ENCODE data around the gene MST1R. TPM values are rescaled to one million over a fixed set of nuclear protein-coding genes. Genes with fewer than 3 reads are reported as not detected.
A peak's percentile ranks its signal among the peaks of the same experiment; 100 is the strongest.

Gene MST1R
- total and polyA plus RNA-seq, 7 donors = 1.2 to 106 (median 4.2) TPM

DNA sequence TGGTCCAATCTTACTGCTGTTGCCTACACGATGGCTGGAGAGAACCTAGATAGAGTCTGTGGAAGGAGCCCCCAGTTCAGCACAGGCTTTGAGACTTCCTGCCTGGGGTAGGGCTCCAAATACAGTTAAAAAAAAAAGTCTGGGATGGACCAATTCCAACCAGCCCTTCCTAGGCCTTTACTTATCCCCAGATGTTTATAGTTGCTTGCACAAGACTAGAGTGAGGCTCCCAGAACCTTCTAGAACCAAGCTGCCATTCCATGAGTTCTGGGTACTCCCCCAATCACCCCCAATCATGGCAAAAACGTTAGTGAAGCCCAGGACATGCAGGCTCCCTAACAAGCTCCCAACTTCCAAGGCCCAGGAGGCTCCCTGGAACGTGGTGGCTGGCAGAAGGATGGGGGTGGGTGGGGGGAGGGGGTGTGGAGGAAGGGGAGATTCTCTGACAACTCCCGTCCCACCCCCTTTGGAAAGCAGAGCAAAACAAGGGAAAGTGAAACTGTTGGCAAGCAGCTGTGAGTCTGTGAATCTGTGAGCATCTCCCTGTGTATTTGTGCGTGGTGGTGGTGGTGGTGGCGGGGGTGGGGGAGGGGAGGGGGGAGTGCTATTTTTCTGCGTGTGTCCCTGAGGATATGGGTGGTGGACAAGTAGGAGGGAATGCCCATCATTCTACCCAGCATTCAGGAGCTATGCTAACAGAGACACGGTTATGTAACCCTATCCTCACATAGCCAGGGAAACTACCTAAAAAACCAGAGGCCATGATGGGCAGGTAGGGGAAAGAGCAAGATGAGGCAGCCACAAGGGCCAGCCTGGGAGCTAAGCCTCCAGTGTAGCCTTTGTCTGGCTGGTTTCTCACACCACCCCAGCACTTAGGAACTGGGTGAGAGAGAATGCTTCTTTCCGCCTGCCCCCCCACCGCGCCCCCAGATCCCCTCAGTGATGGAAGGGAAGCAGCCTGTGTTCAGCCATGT, 2.0 kb downstream of the MST1R start:
- Histone ChIP-seq H3K9me3 (no peaks in the 10 kb centered on the region), H3K4me3 (no peak overlapping the region), H3K4me1 (peaks cover 0 to 44% (median 22%) of the 10 kb centered on the region in 4 donors), H3K36me3 (peaks cover 0 to 6% (median 0%) of the 10 kb centered on the region in 4 donors), H3K27me3 (no peaks in the 10 kb centered on the region), H3K27ac (peak overlapping the region; percentile 14 to 39 (median 28))
- no peak for DNase-seq
- TF ChIP-seq, protein P1, sequence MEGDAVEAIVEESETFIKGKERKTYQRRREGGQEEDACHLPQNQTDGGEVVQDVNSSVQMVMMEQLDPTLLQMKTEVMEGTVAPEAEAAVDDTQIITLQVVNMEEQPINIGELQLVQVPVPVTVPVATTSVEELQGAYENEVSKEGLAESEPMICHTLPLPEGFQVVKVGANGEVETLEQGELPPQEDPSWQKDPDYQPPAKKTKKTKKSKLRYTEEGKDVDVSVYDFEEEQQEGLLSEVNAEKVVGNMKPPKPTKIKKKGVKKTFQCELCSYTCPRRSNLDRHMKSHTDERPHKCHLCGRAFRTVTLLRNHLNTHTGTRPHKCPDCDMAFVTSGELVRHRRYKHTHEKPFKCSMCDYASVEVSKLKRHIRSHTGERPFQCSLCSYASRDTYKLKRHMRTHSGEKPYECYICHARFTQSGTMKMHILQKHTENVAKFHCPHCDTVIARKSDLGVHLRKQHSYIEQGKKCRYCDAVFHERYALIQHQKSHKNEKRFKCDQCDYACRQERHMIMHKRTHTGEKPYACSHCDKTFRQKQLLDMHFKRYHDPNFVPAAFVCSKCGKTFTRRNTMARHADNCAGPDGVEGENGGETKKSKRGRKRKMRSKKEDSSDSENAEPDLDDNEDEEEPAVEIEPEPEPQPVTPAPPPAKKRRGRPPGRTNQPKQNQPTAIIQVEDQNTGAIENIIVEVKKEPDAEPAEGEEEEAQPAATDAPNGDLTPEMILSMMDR (IDR thresholded peaks at IDR 0.05) = no peak
- no peak for TF ChIP-seq POLR2A (IDR thresholded peaks at IDR 0.05)
- no peak for TF ChIP-seq POLR2AphosphoS5 (IDR thresholded peaks at IDR 0.05)
- no peak for TF ChIP-seq EP300 (IDR thresholded peaks at IDR 0.05)
- 45 to 51% methylated on average over 11 of the region's 11 CpGs for WGBS, 2 donors
- intact Hi-C loops (cut with DNase I) = loop anchor here (5.0 kb wide), 1 partner anchor 199 kb away; no protein-coding TSS in a partner anchor

DNA sequence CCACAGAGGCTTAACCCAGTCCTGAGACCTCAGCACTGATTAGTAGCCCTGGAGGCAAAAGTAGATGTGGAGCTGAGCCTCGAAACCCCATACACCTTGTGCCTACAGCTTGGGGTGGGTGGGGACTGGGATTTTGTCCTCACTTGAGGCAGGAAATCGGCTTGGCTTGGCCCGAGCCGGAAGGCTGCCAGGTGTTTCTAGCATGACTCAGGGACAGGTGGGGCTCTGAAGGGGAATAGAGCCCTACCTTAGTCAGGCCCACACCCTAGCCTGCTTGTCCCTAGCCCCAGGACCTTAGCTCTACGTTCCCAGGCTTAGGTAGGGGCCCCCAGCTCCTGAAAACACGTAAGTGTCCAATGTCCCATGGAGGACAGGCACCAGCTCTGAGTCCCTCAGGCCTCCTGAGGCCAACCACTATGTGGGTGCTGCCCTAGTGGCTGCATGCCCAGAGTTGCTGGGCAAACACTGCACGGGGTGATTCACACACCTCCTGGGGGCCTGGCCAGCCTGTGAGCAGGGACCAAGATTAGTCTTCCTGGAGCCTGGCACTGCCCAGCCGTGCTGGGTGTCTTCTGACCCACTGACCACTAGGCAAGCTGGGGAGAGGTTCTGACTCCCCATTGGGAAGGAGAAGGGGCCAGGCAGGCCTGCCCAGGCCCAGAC, 3.1 kb downstream of the MST1R start:
- H3K4me3 ChIP-seq = no peak overlapping the region
- no peak for DNase-seq
- H3K27ac ChIP-seq = peak overlapping the region; percentile 14 to 39 (median 28)
- no peaks in the 10 kb centered on the region for H3K9me3 ChIP-seq
- TF ChIP-seq, protein P1 (IDR thresholded peaks at IDR 0.05) = no peak
- TF ChIP-seq POLR2A (IDR thresholded peaks at IDR 0.05) (no peak), EP300 (IDR thresholded peaks at IDR 0.05) (no peak), POLR2AphosphoS5 (IDR thresholded peaks at IDR 0.05) (no peak)
- intact Hi-C loops (cut with DNase I) = loop anchor here (5.0 kb wide), 1 partner anchor 198 kb away; no protein-coding TSS in a partner anchor
- H3K27me3 ChIP-seq = no peaks in the 10 kb centered on the region
- peaks cover 0 to 33% (median 12%) of the 10 kb centered on the region in 4 donors for H3K4me1 ChIP-seq
- peaks cover 0 to 7% (median 0%) of the 10 kb centered on the region in 4 donors for H3K36me3 ChIP-seq
- WGBS, 2 donors = 17 to 64% methylated on average over 8 of the region's 8 CpGs

DNA sequence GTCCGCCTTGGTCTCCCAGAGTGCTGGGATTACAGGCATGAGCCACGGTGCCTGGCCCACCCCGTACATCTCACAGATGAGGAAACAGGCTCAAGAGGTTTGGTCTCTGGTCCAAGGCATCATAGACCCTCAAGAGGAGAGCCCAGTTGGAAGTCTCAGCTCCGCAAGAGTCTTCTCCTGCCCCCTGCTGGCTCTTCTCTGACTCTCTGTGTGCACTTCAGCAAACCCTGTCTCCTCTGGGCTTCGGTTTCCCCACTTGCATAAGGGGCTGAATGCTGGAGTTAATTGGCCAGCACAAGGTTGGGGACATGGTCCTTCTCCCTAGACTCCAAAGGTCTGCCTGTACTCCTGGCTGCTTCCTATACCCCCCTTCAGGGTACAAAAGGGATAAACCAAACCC, 3.9 kb downstream of the MST1R start:
- H3K27ac ChIP-seq = peak overlapping the region in 1 of 4 donors; percentile 27
- H3K36me3 ChIP-seq = peaks cover 0 to 7% (median 0%) of the 10 kb centered on the region in 4 donors
- no peak for TF ChIP-seq EP300 (IDR thresholded peaks at IDR 0.05)
- TF ChIP-seq, protein P1 (IDR thresholded peaks at IDR 0.05) = no peak
- TF ChIP-seq POLR2AphosphoS5 (IDR thresholded peaks at IDR 0.05) = no peak
- TF ChIP-seq POLR2A (IDR thresholded peaks at IDR 0.05) = no peak
- 78 to 89% methylated on average over 5 of the region's 5 CpGs for WGBS, 2 donors
- H3K9me3 ChIP-seq = no peaks in the 10 kb centered on the region
- H3K4me3 ChIP-seq = no peak overlapping the region
- DNase-seq = no peak
- no peaks in the 10 kb centered on the region for H3K27me3 ChIP-seq
- H3K4me1 ChIP-seq = peaks cover 0 to 29% (median 8%) of the 10 kb centered on the region in 4 donors
- intact Hi-C loops (cut with DNase I) = loop anchor here (5.0 kb wide), 1 partner anchor 198 kb away; no protein-coding TSS in a partner anchor

DNA sequence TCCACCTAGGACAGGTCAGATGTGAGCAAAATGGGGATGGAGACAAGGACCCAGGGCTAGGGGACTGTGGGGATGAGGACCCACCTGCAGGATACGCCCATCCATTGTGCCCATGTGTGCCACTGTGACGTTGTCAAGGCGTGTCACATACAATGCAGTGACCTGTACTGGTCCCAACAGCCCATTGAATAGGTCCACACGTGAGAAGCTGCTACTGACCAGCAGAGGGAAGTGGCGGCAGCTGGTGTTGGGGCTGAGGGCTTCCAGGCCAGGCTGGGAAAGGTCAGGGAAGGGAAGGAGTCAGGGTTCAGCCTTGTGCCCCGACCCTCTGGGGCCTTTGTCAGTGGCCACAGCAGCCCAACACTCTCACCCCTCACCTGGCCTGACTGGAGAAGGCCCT, 4.7 kb downstream of the MST1R start:
- Histone ChIP-seq H3K27ac (no peak overlapping the region), H3K4me3 (no peak overlapping the region), H3K9me3 (no peaks in the 10 kb centered on the region), H3K36me3 (peaks cover 0 to 7% (median 0%) of the 10 kb centered on the region in 4 donors), H3K27me3 (no peaks in the 10 kb centered on the region), H3K4me1 (peaks cover 0 to 29% (median 5%) of the 10 kb centered on the region in 4 donors)
- WGBS, 2 donors = 68 to 79% methylated on average over 6 of the region's 6 CpGs
- no peak for TF ChIP-seq POLR2AphosphoS5 (IDR thresholded peaks at IDR 0.05)
- no peak for TF ChIP-seq POLR2A (IDR thresholded peaks at IDR 0.05)
- TF ChIP-seq EP300 (IDR thresholded peaks at IDR 0.05) = no peak
- TF ChIP-seq, protein P1 (IDR thresholded peaks at IDR 0.05) = no peak
- intact Hi-C loops (cut with DNase I) = no loop called here
- no peak for DNase-seq

Measured in sigmoid colon (tissue), 7 donors.